Measurements from ENCODE around the gene STX18.

DNA sequence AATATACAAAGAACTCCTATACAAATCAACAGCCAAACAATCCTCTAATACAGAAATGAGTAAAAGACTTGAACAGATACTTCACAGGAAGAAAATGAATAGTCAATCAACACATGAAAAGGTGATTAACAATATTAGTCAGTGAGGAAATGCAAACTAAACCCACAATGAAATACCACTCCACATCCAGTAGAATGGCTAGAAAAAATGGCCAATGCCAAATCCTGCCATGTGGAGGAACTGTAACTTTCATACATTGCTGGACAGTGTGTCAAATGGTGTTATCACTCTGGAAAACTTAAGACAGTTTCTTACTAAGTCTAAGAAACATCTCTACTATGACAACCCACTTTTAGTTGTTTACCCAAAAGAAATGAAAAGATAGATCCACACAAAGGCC lies 95.4 kb downstream of the STX18 start:
- TF ChIP-seq EZH2 (IDR thresholded peaks at IDR 0.05; ENCODE audit: borderline replicate concordance, control insufficient read depth, low read depth, low read length) (no peak), POLR2AphosphoS5 (IDR thresholded peaks at IDR 0.05; ENCODE audit: low read length) (no peak), ZZZ3 (IDR thresholded peaks at IDR 0.05; ENCODE audit: control insufficient read depth, insufficient read length, low read depth) (no peak), MXI1 (IDR thresholded peaks at IDR 0.05; ENCODE audit: low read depth, low read length) (no peak), MAX (IDR thresholded peaks at IDR 0.05; ENCODE audit: low read depth, low read length) (no peak), TAF1 (IDR thresholded peaks at IDR 0.05; ENCODE audit: borderline replicate concordance, low read depth, low read length) (no peak), CHD2 (IDR thresholded peaks at IDR 0.05; ENCODE audit: borderline replicate concordance, low read depth, low read length) (no peak)
- TF ChIP-seq, protein P1, sequence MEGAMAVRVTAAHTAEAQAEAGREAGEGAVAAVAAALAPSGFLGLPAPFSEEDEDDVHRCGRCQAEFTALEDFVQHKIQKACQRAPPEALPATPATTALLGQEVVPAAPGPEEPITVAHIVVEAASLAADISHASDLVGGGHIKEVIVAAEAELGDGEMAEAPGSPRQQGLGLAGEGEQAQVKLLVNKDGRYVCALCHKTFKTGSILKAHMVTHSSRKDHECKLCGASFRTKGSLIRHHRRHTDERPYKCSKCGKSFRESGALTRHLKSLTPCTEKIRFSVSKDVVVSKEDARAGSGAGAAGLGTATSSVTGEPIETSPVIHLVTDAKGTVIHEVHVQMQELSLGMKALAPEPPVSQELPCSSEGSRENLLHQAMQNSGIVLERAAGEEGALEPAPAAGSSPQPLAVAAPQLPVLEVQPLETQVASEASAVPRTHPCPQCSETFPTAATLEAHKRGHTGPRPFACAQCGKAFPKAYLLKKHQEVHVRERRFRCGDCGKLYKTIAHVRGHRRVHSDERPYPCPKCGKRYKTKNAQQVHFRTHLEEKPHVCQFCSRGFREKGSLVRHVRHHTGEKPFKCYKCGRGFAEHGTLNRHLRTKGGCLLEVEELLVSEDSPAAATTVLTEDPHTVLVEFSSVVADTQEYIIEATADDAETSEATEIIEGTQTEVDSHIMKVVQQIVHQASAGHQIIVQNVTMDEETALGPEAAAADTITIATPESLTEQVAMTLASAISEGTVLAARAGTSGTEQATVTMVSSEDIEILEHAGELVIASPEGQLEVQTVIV (IDR thresholded peaks at IDR 0.05; ENCODE audit: borderline replicate concordance, partially characterized antibody) = no peak
- TF ChIP-seq, protein P2, sequence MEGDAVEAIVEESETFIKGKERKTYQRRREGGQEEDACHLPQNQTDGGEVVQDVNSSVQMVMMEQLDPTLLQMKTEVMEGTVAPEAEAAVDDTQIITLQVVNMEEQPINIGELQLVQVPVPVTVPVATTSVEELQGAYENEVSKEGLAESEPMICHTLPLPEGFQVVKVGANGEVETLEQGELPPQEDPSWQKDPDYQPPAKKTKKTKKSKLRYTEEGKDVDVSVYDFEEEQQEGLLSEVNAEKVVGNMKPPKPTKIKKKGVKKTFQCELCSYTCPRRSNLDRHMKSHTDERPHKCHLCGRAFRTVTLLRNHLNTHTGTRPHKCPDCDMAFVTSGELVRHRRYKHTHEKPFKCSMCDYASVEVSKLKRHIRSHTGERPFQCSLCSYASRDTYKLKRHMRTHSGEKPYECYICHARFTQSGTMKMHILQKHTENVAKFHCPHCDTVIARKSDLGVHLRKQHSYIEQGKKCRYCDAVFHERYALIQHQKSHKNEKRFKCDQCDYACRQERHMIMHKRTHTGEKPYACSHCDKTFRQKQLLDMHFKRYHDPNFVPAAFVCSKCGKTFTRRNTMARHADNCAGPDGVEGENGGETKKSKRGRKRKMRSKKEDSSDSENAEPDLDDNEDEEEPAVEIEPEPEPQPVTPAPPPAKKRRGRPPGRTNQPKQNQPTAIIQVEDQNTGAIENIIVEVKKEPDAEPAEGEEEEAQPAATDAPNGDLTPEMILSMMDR (IDR thresholded peaks at IDR 0.05 in 2 of 3, conservative IDR thresholded peaks at IDR 0.05 in 1 of 3; ENCODE audit: control insufficient read depth in 2 of 3, extremely low read depth in 1 of 3, insufficient read depth in 1 of 3, low read depth in 3 of 3, low read length in 3 of 3) = no peak
